Activated CD8-positive, alpha-beta memory T cell treated with anti-CD3 and anti-CD28 coated beads, Interleukin-2, amount 50 U/mL, for 4 hours (primary cell): ENCODE measurements around the gene PSPN.
"Not testable (repeated sequence)": the region's sequence is repeated elsewhere in the genome, so short reads cannot be mapped to it uniquely, and the experiment has no call there.

Experiments
- DNase-seq: peaks from one replicate; pipeline ENCODE4 v3.0.0-alpha.2; 2020

The PSPN gene

GRCh38 chr19:6402837-6403608 lies 27.3 kb upstream of the PSPN start:
- no peak for DNase-seq

GRCh38 chr19:6402058-6402457 lies 26.3 kb upstream of the PSPN start:
- no peak for DNase-seq

- not testable (repeated sequence) for DNase-seq
Measured at GRCh38 chr19:6400062-6400944, 24.6 kb upstream of the PSPN start.

- no peak for DNase-seq
Measured at GRCh38 chr19:6396305-6396704, 20.6 kb upstream of the PSPN start.

GRCh38 chr19:6394831-6395230 lies 19.1 kb upstream of the PSPN start:
- no peak for DNase-seq

GRCh38 chr19:6393983-6394412 lies 18.3 kb upstream of the PSPN start:
- peak; percentile 70 for DNase-seq

- peak; percentile 96 for DNase-seq
Measured at GRCh38 chr19:6393074-6393982, 17.6 kb upstream of the PSPN start, which contains the start of gene GTF2F1. GTF2F1 (minus strand) TSS chr19:6393164; CDS start chr19:6392995, 169 bp downstream.

GRCh38 chr19:6392221-6393073 lies 16.7 kb upstream of the PSPN start:
- DNase-seq = no peak

- no peak for DNase-seq
Measured at GRCh38 chr19:6387372-6387771, 11.6 kb upstream of the PSPN start.

- DNase-seq = no peak
Measured at GRCh38 chr19:6384381-6384780, 8.6 kb upstream of the PSPN start.

GRCh38 chr19:6383188-6383587 lies 7.5 kb upstream of the PSPN start:
- DNase-seq = no peak

GRCh38 chr19:6381030-6381750 lies 5.5 kb upstream of the PSPN start:
- DNase-seq = no peak

- no peak for DNase-seq
Measured at GRCh38 chr19:6379744-6380143, 4.0 kb upstream of the PSPN start.

- DNase-seq = no peak
Measured at GRCh38 chr19:6378486-6378885, 2.8 kb upstream of the PSPN start.

GRCh38 chr19:6378041-6378440 lies 2.3 kb upstream of the PSPN start:
- no peak for DNase-seq

- DNase-seq = no peak
Measured at GRCh38 chr19:6376512-6377190, 918 bp upstream of the PSPN start.

GRCh38 chr19:6374711-6375410 lies 872 bp downstream of the PSPN start:
- DNase-seq = no peak

GRCh38 chr19:6374161-6374709 lies 1.5 kb downstream of the PSPN start:
- DNase-seq = no peak

GRCh38 chr19:6373813-6374108 lies 2.0 kb downstream of the PSPN start:
- DNase-seq = no peak
